NCI-H460 (cell line): Measurements from ENCODE around the gene POU2AF1. TPM values are rescaled to one million over a fixed set of nuclear protein-coding genes. Genes with fewer than 3 reads are reported as not detected.
"Not testable (repeated sequence)": the region's sequence is repeated elsewhere in the genome, so short reads cannot be mapped to it uniquely, and the experiment has no call there.

Experiments used
- DNase-seq: peaks from one replicate; pipeline ENCODE4 v3.0.0-alpha.2; 2016; ENCODE audit warnings: low read depth; ENCODE audit errors: extremely low read depth
- small RNA-seq, 2 experiments: library from RNA; depleted of rRNA; stranded (forward); fragments of <200 nt; gene quantifications; one replicate each; pipeline ENCODE3, GENCODE V24; 2014
- total RNA-seq: library from RNA; depleted of rRNA; stranded (reverse); fragments of >200 nt; shearing (Covaris generic); gene quantifications from 2 replicates; pipeline ENCODE4 v1.2.3, GENCODE V29; 2014; rRNA removed

The POU2AF1 gene
- total RNA-seq, 1 experiment from 2014 or later, result not detected

DNA sequence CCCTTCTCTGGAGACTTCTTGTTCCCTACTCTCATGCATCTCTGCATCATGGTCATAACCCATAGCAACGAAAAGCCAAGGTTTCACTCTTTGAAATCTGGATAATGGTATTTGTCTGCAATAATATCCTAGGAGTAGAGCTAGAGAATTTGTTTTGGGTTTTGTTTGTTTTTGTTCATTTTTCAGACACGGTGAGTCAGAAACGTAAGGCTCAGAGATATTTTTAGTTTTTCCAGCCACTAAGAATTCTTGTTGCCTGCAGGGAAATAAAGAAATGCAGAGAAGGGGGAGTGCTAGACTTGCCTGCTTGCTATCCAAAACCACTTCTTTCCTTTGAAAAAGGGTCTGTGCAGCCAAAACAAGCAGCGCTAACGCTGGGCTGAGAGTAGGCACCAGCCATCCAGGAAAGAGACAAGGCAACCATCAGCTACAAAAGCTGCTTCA is 54.8 kb downstream of the POU2AF1 start:
- DNase-seq, result no peak

DNA sequence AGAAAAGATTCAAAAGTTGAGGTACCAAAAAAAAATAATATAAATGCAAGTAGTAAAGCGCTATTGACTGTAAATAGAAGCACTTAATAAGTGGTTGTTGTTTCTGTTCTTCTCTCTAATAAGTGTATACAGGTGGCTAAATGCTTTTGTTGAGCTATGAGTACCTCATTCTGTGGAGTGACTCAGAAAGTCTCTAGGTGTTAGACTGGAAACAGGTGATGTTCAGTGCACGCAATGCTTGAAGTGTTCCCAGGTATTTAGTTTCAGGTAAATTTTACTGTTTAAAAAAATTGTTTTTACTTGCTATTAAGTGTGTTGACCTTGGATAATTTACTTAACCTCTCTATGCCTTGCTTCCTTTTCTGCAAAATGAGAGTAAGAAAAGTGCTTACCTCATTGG is 56.5 kb downstream of the POU2AF1 start:
- no peak for DNase-seq

DNA sequence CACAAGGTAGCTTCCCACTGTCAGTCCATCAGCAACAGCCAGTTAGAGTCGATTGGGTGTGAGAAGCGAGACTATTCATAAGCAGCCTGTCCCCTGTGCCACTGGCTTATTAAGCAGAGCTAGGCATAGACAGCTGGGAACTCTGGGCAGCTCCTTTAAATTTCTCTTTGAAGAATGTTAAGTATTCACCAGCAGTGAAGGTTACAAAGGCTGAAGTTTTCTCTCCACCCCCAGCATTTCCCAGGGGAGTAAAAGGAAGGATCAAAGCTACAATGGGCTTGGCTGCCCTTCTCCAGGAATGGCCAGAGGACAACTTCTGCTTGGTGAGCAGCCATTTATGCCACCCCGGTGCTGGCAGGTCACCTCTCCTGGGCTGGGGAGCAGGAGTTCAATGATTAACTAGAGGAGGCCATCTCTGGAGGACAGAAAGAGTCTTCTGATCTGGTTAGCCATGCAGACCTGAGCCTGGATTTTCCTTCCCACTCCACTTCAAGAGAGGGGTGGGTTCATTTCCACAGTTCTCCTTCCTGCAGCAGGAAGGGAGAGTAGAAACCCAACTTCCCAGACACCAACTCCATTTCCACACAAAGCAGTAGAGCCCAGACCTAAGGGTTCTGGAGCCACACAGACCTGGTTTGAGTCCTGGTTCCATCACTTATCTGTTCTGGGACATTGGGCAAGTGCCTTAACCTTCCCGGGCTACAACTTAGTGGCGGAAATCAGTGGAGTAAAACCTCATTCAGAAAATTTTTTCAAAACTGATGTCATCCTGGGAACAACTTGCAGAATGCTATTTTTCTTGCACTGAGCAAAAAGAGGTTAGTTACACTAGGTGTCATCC is 58.1 kb downstream of the POU2AF1 start:
- DNase-seq, result no peak

DNA sequence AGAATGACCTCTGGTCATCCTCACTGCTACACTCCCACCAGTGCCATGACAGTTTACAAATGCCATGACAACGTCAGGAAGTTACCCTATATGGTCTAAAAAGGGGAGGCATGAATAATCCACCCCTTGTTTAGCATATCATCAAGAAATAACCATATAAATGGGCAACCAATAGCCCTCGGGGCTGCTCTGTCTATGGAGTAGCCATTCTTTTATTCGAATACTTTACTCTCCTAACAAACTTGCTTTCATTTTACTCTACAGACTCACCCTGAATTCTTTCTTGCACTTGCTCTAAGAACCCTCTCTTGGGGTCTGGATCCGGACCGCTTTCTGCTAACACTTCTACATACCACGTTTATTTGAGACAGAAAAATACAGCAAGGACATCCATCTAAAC is 58.9 kb downstream of the POU2AF1 start:
- DNase-seq, result not testable (repeated sequence)

DNA sequence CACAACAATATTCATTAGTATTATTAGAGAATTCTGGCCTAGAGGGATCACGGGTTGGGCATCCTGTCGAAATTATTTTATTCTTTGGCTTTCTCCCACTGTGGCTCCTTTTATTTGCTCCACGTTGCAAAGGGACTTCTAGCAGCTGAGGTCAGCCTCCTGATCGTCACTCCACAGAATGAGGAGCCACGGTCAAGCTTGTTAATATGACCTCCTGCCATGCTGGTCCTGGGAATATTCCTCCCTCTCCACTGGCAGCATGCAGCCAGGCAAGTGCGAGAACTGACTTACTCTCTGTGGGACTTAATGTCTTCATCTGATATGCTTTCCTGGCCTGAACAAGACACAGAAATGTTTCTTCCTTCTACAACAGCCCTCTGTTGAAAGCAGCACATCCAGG is 59.8 kb downstream of the POU2AF1 start:
- no peak for DNase-seq

DNA sequence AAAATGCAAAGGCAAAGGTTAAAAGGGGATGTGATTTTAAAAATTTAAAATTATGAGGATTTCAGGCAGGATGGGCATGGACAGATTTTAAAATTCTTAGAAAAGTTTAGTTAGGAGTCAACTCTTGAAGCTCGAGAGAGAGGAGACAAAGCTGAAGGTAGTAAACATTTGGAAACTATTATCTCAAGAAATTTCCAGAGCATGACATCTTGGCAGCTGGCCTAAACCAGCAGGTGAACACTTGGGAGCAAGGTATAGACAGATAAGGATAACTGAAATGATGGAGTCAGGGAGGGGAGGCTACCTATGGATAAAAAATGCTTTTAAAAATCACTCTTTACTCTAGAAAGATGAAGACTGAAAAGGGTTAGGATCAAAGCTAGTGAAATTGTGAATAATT is 67.0 kb downstream of the POU2AF1 start:
- DNase-seq, result no peak

DNA sequence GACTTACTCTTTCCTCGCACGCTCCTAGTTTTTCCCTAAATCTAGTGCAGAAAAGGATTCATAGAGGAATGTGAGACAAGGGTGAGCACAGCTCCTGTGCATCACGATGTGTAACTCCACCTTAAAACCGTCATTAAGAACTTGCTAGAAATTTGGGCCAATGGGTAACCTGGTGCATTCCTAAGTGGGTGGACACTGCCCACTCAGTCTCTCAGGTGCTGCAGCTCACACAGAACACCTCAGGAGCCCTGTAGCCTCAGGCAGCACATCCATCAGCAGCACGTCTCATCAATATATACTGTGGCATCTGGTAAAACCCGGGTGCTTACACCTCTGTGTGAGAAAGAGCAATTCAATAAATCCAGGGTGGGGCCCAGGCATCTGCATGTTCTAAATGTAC is 68.4 kb downstream of the POU2AF1 start:
- DNase-seq, result no peak

DNA sequence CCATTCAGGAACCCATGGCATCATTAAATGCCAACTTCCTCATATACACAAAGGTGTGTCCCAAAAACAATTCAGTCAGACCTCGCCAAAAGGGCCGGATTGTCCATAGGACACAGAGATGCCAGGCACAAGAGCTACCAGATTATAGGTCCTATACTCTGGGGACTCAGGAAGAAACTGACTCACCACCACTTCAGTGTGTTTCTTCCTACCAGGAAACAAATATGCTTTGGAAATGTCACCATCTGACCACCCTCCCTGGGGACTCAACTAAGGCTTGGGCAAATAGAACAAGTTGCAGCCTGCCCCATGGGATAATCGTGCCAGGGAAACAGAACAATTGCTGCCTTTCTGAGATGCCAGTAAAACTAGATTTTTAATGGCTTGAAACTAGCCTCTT is 69.0 kb downstream of the POU2AF1 start:
- DNase-seq, result no peak

DNA sequence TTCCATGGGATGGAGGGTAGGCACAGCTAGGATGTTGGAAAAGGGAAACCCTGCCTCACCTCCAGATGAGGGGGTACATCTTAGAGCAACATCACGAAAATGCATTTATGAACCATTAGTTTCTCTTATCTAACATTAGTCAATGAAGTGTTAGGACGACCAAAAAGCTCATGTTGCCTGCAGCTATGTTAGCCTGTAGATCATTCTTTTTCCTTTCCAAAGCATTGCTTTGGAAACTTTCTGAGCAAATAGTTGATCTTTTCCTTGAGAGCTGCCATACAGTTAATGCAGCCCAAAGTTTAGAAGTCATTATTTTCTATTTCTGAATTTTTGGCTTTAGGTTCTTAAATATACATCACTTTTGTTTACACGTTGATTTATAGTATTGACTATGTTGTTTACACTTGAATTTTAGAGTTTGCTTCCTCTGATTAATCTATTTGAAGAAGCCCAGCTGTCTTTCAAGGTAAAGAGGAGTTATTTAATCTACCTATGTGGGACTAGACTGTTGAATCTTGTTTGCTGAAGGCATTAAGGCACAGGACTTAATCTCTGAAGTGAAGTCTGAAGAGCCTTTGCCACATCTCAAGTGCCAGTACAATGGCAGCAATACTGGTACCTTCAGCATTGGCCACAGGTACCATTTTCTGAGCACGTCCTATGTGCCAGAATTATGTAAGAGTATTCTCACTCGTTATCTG is 69.7 kb downstream of the POU2AF1 start:
- DNase-seq, result no peak

DNA sequence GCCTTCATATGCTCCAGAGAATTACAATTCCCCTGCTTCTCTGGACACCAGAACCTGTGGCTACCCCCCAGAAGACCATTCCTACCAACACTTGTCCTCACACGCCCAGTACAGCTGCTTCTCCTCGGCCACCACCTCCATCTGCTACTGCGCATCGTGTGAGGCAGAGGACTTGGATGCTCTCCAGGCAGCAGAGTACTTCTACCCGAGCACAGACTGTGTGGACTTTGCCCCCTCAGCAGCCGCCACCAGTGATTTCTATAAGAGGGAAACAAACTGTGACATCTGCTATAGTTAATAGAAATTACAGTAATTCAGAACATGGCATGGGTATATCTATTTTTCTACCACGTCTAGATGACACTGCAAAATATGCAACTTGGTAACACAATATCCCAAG is 70.9 kb downstream of the POU2AF1 start:
- DNase-seq, result no peak

DNA sequence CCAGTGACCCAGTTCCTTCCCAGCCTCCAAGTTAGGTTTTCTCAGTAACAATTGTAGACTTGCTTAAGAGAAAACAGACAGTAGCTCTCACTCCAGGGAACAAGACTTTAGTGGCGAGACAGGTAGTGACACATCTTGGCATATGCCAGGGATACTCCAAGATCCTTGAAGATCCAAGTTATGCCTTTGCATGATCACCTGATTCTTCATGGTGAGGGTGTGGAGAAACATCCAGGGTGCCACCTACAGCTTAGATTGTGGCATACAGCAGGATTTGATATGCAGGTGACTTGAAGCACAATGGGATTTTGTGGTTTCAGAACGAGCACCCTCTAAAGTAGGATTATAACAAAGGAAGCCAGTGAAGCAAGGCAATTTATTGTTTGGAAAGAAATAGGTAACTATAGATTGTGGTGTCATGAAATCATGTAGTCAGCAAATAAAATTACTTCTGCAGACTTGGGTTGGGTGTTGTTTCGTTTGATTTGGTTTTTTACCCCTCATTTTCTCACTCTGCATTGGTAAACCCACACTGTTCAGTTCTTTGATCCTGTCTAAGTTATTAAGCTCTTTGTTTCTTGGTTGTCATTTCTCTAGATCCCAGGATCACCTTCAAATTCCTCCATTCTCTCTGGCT is 71.5 kb downstream of the POU2AF1 start:
- DNase-seq, result no peak

DNA sequence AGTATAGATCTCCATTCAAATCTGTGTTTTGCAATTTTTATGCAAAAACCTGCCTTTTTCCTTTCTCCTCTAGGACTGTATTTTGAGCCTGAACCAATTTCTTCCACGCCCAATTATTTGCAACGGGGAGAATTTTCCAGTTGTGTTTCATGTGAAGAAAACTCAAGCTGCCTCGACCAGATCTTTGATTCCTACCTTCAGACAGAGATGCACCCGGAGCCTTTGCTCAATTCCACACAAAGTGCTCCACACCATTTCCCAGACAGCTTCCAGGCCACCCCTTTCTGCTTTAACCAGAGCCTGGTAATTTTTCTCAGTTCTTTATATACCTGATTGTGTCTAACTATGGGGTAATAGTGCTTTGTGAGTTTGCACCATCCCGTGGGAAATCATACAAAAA is 72.8 kb downstream of the POU2AF1 start:
- DNase-seq, result no peak

DNA sequence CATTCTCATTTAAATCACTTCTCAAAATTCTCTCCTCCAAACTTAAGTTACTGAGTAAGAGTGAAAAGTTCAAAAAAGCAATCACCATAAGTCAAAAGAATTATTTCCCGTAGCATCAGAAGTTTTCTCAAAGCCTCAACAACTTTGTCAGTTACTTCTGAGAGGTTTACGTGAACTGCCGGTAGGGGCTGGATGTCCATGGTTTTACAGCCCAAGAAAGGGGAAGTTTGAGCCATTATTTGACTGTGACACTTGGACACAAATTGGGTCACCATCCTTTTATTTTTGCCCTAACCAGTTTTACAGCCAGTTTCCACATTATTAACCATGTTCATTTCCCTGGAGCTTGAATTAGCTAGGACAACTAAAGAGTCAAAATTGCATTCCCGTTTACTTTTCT is 73.2 kb downstream of the POU2AF1 start:
- no peak for DNase-seq

DNA sequence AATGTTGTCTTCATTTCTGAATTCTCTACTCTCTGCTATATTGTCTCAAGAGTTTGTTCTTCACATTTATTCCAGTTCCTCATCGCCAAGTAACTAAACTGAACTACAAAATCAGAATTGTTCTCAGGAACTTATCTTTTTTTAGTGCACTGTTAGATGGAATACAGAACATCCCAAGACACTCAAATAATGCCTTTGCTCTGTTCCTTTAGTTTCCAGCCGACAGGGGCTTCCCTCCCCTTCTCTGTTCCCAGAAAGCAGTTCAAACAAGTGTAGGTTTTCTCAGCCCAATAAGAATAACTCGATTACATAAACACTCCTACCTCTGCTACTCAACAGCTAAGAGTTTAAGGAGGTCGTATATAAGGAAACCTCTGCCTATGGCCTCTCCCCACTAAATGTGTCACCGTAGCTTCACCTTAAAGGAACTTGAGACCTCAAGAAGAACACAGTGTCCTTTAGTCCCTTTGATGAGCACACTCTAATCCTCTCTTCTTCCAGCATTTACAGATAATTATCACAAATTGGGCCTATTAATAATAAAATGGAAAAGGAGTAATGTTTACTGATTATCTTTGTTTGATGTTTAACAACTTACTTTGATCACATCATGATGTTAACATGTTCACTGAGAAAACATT is 73.8 kb downstream of the POU2AF1 start:
- no peak for DNase-seq

DNA sequence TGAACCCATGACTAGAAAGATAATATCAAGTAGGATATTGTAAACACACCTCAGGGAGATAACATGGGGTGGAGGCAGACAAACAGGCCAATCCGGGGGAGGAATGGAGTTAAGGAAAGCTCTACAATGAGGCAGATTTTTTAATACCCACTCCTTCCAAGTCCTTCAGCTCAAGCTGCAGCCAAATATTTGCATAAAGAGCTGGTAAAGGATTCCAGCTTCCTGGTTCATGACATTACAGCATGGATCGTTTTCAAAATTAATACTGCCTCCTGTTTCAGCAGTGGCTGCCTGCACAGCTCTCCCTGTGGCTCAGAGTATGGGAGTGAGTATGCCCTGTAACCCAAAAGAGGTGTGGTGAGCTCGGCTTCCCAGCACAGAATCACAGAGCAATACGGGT is 75.6 kb downstream of the POU2AF1 start:
- DNase-seq, result no peak

DNA sequence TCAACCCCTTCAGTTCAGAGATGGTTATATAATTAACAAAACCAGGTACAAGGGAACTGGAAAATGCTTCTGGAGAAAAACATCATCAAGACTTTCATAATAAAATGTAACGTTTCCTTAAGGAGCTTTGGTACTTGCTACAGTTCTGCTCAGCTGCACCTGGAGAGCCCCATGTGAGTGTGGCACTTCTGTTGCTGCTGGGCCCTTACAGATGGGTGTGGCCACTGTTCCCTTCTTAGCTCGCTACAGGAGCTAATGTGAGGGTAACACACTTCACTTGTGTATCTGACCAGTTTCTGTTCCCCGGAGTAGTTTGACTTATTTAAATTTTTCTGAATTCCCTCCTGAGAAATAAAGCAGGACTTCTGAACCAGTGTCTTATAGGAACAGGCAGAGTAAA is 76.8 kb downstream of the POU2AF1 start:
- DNase-seq, result no peak

Small RNA genes within 50 kb of the gene (small RNA-seq; reads per million reads assigned to genes)
- gene MIR4491 (0 reads per million in 2 experiments), gene RNU2-60P (0 to 0.06 reads per million in 2 experiments)

Other genes with a start within 250 kb of the POU2AF1 start
- not detected in 2 replicates for gene POU2AF2, start 133.6 kb downstream of the POU2AF1 start, total RNA-seq
- 0.26 and 0.40 TPM in 2 replicates for gene POU2AF3, start 80.7 kb downstream of the POU2AF1 start, total RNA-seq
- 0.12 and 0.17 TPM in 2 replicates for gene BTG4, start 133.1 kb upstream of the POU2AF1 start, total RNA-seq
- gene HOATZ, start 135.5 kb upstream of the POU2AF1 start, total RNA-seq, result not detected in 2 replicates
- not detected in 2 replicates for gene LAYN, start 161.4 kb upstream of the POU2AF1 start, total RNA-seq
- gene SIK2, start 223.2 kb upstream of the POU2AF1 start, total RNA-seq, result 6.1 and 6.5 TPM in 2 replicates